ENCODE results near the gene MCOLN1. TPM values are rescaled to one million over a fixed set of nuclear protein-coding genes. Genes with fewer than 3 reads are reported as not detected.
A peak's percentile ranks its signal among the peaks of the same experiment; 100 is the strongest.

MCOLN1 gene
- 17.0 TPM for polyA plus RNA-seq (ENCODE audit: insufficient read length)
- long read RNA-seq, donor 1, transcript MCOLN1-201 (14 exons, 2,082 nt) = major isoform, 5 of 24 reads
- long read RNA-seq, donor 1, partial matches to known transcripts = 13 of 24 reads
- long read RNA-seq, donor 1, other reads (novel, unspliced or antisense) = 0 of 24 reads
- long read RNA-seq, donor 2, transcript MCOLN1-201 (14 exons, 2,082 nt) = major isoform, 5 of 6 reads
- long read RNA-seq, donor 2, partial matches to known transcripts = 0 of 6 reads
- long read RNA-seq, donor 2, other reads (novel, unspliced or antisense) = 0 of 6 reads
- long read RNA-seq, donor 3, partial matches to known transcripts = 0 of 4 reads
- long read RNA-seq, donor 3, other reads (novel, unspliced or antisense) = 0 of 4 reads
- long read RNA-seq, donor 4 = 0 reads
- long read RNA-seq, donor 5, partial matches to known transcripts = 0 of 8 reads
- long read RNA-seq, donor 5, other reads (novel, unspliced or antisense) = 0 of 8 reads
- long read RNA-seq, donor 6, partial matches to known transcripts = 0 of 6 reads
- long read RNA-seq, donor 6, other reads (novel, unspliced or antisense) = 0 of 6 reads
- long read RNA-seq, donor 7, partial matches to known transcripts = 0 of 6 reads
- long read RNA-seq, donor 7, other reads (novel, unspliced or antisense) = 0 of 6 reads
- long read RNA-seq, donor 8, partial matches to known transcripts = 0 of 1 reads
- long read RNA-seq, donor 8, other reads (novel, unspliced or antisense) = 0 of 1 reads

- peak; percentile 98 for DNase-seq
These were observed at the start of gene MCOLN1 for GRCh38 chr19:7522072-7522922. Gene MCOLN1 (plus strand): TSS chr19:7522624. CDS start chr19:7522751, 127 bp downstream.

GRCh38 chr19:7475665-7476064 is 46.8 kb upstream of the MCOLN1 start:
- DNase-seq = no peak

GRCh38 chr19:7476241-7476640 is 46.2 kb upstream of the MCOLN1 start:
- DNase-seq = no peak

GRCh38 chr19:7476777-7477494 is 45.5 kb upstream of the MCOLN1 start:
- no peak for DNase-seq

GRCh38 chr19:7477758-7478157 is 44.7 kb upstream of the MCOLN1 start:
- DNase-seq = no peak

GRCh38 chr19:7478173-7478842 is 44.1 kb upstream of the MCOLN1 start:
- no peak for DNase-seq

- DNase-seq = no peak
These were observed 43.6 kb upstream of the MCOLN1 start for GRCh38 chr19:7478843-7479227.

GRCh38 chr19:7480222-7480969 is 42.0 kb upstream of the MCOLN1 start:
- DNase-seq = peak; percentile 46

- no peak for DNase-seq
These were observed 41.5 kb upstream of the MCOLN1 start for GRCh38 chr19:7480970-7481255.

- no peak for DNase-seq
These were observed 39.6 kb upstream of the MCOLN1 start for GRCh38 chr19:7482584-7483439.

- no peak for DNase-seq
These were observed 38.7 kb upstream of the MCOLN1 start for GRCh38 chr19:7483720-7484201.

- DNase-seq = no peak
These were observed 35.5 kb upstream of the MCOLN1 start for GRCh38 chr19:7486923-7487322.

GRCh38 chr19:7488736-7489353 is 33.6 kb upstream of the MCOLN1 start, which contains the start of gene PEX11G:
Gene PEX11G (minus strand): TSS chr19:7489035. CDS start chr19:7489010, 25 bp downstream.
- peak; percentile 90 for DNase-seq

GRCh38 chr19:7489609-7490044 is 32.8 kb upstream of the MCOLN1 start:
- DNase-seq = no peak

GRCh38 chr19:7492142-7492541 is 30.3 kb upstream of the MCOLN1 start:
- DNase-seq = no peak

GRCh38 chr19:7492558-7492957 is 29.9 kb upstream of the MCOLN1 start:
- DNase-seq = no peak

GRCh38 chr19:7494416-7495098 is 27.9 kb upstream of the MCOLN1 start:
- no peak for DNase-seq

GRCh38 chr19:7497292-7497691 is 25.1 kb upstream of the MCOLN1 start:
- DNase-seq = no peak
